ENCODE measurements around the gene MGAT4C.

The MGAT4C gene

GRCh38 chr12:85983601-85984000, 272.6 kb downstream of the MGAT4C start:
- DNase-seq (ENCODE audit: low read depth in 2 of 2, low spot score in 1 of 2): no peak

GRCh38 chr12:85979641-85980040, 276.6 kb downstream of the MGAT4C start:
- DNase-seq (ENCODE audit: low read depth in 2 of 2, low spot score in 1 of 2): no peak

- DNase-seq (ENCODE audit: low read depth in 2 of 2, low spot score in 1 of 2): no peak
These were observed 280.5 kb downstream of the MGAT4C start for GRCh38 chr12:85975716-85976115.

- DNase-seq (ENCODE audit: low read depth in 2 of 2, low spot score in 1 of 2): no peak
These were observed 284.4 kb downstream of the MGAT4C start for GRCh38 chr12:85971800-85972199.

GRCh38 chr12:85968606-85969005, 287.6 kb downstream of the MGAT4C start:
- DNase-seq (ENCODE audit: low read depth in 2 of 2, low spot score in 1 of 2): no peak

- DNase-seq (ENCODE audit: low read depth in 2 of 2, low spot score in 1 of 2): no peak
These were observed 292.9 kb downstream of the MGAT4C start for GRCh38 chr12:85963326-85963725.

GRCh38 chr12:85956081-85956480, 300.1 kb downstream of the MGAT4C start:
- DNase-seq (ENCODE audit: low read depth in 2 of 2, low spot score in 1 of 2): no peak

- no peak for DNase-seq (ENCODE audit: low read depth in 2 of 2, low spot score in 1 of 2)
These were observed 301.1 kb downstream of the MGAT4C start for GRCh38 chr12:85955127-85955526.

GRCh38 chr12:85951823-85952222, 304.4 kb downstream of the MGAT4C start:
- no peak for DNase-seq (ENCODE audit: low read depth in 2 of 2, low spot score in 1 of 2)

GRCh38 chr12:85949253-85949652, 306.9 kb downstream of the MGAT4C start:
- DNase-seq (ENCODE audit: low read depth in 2 of 2, low spot score in 1 of 2): no peak

GRCh38 chr12:85948340-85948739, 307.9 kb downstream of the MGAT4C start:
- no peak for DNase-seq (ENCODE audit: low read depth in 2 of 2, low spot score in 1 of 2)

- no peak for DNase-seq (ENCODE audit: low read depth in 2 of 2, low spot score in 1 of 2)
These were observed 308.9 kb downstream of the MGAT4C start for GRCh38 chr12:85947286-85947685.

- DNase-seq (ENCODE audit: low read depth in 2 of 2, low spot score in 1 of 2): no peak
These were observed 309.8 kb downstream of the MGAT4C start for GRCh38 chr12:85946375-85946774.

- no peak for DNase-seq (ENCODE audit: low read depth in 2 of 2, low spot score in 1 of 2)
These were observed 329.0 kb downstream of the MGAT4C start for GRCh38 chr12:85927166-85927565.

GRCh38 chr12:85923767-85924331, 332.3 kb downstream of the MGAT4C start:
- no peak for DNase-seq (ENCODE audit: low read depth in 2 of 2, low spot score in 1 of 2)

- DNase-seq (ENCODE audit: low read depth in 2 of 2, low spot score in 1 of 2): no peak
These were observed 335.8 kb downstream of the MGAT4C start for GRCh38 chr12:85920324-85920947.
